ELF-1 (cell line): ENCODE results near the gene ACER1.

Source experiments
- DNase-seq: peaks from one replicate; pipeline ENCODE4 v3.0.0-alpha.2; 2016; ENCODE audit warnings: low read depth, low spot score

ACER1 gene

DNA sequence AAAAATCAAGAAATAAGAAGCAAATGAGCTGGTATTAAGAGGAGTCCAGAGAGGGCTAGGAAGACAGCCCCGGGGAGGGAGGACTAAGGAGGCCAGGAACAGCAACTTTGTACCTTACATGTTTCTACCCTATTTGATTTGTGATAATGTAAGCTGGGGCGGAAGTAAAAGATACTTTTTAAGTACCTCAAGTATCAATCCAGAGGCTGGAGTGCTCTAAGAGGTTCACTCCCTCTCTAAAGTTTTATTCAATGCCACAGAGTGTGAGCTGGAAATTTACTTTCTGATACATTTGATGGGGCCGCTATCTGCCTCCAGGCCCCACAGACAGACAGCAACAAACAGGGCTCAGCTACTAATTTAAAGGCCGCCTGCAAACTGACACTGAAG, 65.0 kb downstream of the ACER1 start:
- DNase-seq: no peak

DNA sequence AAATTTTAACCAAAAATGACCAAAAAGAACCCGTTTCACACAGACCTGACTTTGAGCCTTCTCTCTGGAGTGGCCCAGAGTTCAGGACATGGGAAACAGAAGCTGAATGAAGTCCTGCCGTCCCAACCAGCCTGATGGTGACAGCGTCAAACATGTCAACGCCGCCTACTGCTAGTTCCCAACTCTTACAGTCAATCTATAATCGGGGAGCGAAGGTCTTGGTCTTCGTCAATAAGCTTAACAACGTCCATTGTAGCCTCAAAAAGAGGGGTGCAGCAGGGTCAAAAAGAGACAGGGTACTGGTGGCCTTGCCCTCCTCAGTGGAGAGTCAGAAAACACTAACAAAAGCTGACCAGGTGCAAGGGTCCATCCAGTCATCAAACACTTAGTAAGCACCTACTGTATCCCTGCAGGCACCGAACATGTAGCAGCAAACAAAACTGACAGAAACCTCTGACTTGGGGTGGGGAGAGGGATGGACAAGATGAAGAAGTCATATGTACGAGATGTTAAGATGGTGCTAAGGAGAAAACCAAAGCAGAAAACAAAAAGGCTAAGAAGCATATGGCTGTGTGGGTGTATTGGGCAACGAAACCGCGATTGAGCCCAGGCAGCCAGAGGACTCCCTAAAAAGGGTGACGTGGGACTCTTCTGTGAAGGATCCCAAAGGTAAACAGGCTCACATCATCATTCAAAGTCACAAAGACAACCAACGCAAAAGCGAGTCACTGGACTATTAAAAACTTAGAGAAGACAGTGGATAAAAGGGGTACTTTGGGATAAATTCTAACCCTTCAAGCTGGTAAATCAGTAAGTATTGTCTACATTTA, 65.6 kb downstream of the ACER1 start:
- no peak for DNase-seq

DNA sequence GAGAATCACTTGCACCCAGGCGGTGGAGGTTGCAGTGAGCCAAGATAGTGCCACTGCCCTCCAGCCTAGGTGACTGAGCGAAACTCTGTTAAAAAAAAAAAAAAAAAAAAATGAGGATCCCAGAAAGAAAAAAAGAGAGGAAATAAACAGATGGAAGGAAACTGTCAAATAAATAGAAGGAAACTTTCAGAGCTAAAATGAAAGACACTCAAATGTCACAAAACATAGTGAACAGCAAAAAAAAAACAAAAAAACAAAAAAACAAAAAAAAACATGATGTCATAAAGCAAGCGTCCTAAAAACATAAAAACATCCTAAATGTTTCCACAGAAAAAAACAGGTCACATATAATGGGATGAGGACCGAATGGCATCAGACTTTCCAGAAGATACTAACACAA, 68.6 kb downstream of the ACER1 start:
- no peak for DNase-seq

DNA sequence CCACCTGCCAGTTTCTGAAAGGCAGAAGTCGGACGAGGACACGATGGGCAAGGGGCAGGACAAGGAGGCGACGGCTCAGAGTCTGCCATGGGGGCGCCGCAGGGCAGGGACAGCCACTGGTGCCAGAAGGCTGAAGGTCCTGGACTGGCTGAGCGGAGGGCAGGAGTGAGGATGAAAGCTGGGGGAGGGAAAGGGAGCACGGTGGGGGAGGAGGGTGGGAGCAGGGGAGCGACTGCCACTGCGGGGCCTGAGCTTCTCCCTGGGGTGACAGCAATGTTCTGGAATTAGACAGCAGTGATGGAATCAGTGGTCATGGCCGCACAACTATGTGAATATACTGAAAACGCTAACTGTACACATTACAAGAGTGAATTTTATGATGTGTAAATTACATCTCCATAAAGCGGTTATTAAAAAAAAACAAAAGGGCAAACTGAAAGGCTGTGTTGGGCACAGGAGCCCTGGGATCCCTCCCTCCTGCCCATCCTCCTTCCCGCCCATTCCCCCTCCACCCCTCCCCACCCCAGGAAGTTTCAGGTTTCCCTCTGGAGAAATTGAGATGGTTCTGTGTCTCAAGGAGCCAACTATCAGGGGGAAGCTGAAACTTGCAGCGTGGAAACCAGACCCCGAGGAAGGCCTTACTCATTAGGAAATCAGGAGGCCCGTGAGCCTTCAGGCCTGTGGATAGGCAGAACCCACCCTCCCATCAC, 69.5 kb downstream of the ACER1 start:
- DNase-seq: no peak

DNA sequence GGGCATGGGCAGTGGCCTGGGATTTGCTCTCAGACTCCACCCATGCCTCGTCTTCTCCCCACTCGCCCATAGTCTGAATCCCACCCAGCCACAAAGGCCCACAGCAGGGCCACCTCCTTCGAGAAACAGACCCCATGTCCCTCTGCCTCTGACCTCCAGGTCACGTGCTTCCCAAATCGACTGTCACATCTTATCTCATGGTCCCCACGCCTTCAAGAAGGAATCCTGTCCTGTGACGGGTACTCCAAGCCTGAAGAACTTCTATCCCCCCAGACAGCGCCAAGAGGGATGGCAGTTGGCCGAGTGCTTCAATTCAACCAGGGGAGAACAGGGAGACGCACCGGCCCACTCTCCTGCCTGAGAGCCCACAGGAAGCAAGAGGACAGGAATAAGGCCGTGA, 70.1 kb downstream of the ACER1 start:
- DNase-seq: no peak

DNA sequence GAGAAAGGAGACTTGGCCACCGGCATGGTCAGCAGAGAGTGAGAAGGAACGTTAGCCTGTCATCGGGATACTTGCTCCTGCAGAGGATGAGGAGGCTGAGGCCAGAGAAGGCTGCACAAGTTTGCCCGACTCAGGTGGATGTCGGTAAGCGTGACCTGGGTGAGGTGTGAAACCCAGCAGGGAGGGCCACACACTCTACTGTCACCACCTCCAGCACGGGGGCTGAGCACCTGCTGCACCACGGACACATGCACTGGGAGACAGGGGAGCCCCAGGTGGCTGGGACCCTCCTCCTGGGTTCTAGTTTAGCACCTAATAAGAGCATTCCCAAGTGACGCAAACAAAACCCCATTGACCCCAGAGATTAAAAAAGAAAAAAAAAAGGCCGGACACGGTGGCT, 70.9 kb downstream of the ACER1 start:
- DNase-seq: no peak

DNA sequence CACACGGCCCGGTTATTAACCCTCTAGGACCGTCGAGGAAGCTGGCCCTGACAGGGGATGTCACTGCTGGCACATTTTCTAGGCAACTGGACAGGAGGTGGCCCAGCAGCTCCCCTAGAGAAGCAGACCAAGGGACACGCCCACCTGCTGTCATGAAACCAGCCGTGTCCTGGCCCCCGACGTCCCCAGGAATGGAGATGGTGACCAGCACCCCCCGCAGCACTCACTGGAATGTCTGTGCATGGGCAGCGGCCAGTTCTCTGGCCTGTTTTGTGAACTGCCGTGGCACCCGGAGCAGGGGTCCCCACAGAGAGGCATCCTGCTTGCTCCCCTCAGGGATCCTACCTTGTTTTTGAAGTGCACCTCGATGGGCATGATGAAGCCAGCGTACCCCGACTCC, 71.5 kb downstream of the ACER1 start:
- DNase-seq: no peak

DNA sequence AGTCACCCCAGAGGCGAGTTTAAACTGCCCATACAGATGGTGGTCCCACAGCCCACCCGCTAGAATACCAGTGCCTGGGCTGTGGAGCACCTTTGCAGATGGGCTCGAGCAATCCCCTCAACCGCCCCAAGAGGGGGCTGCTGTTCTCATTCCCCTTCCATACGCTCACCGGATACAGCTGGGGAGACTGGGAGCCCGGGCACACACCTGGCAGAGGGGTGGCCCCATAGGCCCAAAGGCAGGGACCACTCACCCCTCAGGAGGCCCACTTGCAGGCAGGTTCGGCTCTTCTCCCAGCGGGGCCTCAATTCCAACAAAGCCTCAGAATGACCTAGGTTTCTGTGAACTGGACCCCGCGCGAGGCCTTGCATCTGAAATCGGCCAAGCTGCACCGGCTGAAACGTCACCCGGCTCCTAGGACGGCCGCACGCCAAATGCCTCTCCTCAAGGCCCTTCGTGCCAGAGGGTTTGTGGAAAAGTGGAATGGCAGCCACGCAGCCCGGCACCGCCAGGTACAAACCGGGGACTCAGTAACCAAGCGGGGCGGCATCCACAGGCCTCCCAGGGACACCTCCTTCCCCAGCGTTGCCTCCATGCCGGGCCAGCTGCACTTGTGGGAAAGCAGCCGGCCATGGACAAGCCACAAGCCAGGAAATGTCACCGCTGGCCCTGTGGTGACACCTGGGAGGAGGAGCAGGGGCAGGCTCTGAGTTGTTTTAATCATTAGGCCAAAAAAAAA, 72.3 kb downstream of the ACER1 start:
- DNase-seq: peak; percentile 84

DNA sequence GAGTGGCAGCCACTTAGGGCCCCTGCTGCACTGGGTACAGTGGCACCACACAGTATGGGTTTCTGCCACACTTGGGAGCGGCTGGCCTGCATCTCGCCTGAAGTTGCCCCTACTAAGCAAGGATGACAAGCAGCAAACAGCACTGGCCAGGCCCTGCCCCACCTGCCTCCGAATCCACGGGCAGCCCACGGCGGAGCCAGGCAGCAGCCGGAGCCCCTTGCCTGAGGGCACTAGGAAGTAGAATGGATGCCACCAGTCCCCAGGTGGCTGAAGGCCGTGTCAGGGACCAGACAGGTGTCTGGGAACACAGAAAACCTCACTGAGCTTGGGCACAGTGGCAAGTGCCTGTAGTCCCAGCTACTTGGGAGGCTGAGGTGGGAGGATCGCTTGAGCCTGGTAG, 73.0 kb downstream of the ACER1 start:
- no peak for DNase-seq

DNA sequence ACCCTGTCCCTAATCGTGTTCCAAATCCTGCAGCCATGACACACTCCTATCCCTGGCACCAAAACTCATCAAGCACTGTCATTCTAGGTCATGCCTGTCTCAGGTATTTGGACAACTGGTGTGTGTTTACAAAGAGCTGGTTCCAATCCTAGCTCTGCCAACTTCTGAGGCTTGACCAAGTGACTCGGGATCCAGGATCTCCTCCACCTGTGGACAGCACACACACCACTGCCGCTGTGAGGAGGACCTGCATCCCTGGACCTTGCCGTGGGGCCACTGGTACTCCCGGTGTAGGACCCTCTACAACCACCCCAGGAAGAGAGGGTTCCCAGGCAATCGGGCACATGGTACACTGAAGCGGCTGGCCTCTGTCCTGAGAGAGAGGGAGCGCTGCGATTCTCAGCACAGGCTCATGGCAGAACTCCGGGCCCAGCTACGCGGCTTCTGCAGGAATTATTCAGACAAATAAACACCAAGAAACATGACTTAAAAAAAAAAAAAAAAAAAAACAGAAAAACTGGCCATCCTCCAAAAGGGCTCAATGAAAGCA, 74.0 kb downstream of the ACER1 start:
- DNase-seq: no peak

DNA sequence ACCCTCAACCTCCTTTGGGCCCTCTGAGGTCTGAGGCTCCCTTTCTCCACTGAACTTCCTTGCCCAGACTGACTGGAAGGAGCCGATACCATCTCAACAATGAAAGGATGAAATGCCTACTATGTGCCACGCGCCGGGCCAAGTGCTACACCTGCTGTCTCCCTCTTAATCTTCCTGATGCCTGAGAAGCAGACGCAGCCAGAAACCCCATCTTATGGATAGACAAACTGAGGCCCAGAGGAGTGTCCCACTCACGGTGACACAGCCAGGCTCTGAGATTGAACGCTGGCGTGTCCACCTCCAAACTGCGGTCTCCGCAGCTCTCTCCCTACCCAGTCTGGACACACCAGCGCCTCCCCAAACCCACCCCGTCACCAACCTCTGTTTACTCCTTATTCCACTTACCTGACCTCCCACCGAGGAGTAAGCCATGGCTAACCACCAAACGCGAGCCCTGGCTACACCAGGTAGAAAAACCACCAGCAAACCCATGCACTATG, 74.5 kb downstream of the ACER1 start:
- no peak for DNase-seq
